Osteocyte (in vitro differentiated cells): Measurements from ENCODE around the gene FRMD7. TPM values are rescaled to one million over a fixed set of nuclear protein-coding genes. Genes with fewer than 3 reads are reported as not detected.

Experiments
- DNase-seq: peaks from one replicate; pipeline ENCODE4 v3.0.0; 2021; ENCODE audit warnings: mixed read lengths; ENCODE audit not compliant: unreplicated experiment; ENCODE audit errors: extremely low spot score
- H3K27ac Mint-ChIP-seq: one replicate; pipeline ENCODE4 v1.8.0; 2021; ENCODE audit warnings: mild to moderate bottlenecking, mixed read lengths; ENCODE audit not compliant: unreplicated experiment
- H3K27me3 Mint-ChIP-seq: one replicate; pipeline ENCODE4 v1.8.0; 2021; ENCODE audit warnings: mixed read lengths; ENCODE audit not compliant: unreplicated experiment
- H3K36me3 Mint-ChIP-seq: one replicate; pipeline ENCODE4 v1.8.0; 2021; ENCODE audit warnings: mixed read lengths; ENCODE audit not compliant: unreplicated experiment
- H3K4me1 Mint-ChIP-seq: one replicate; pipeline ENCODE4 v1.8.0; 2021; ENCODE audit warnings: mixed read lengths; ENCODE audit not compliant: unreplicated experiment
- H3K4me3 Mint-ChIP-seq: one replicate; pipeline ENCODE4 v1.8.0; 2021; ENCODE audit warnings: mild to moderate bottlenecking, moderate library complexity, mixed read lengths; ENCODE audit not compliant: unreplicated experiment
- H3K9me3 Mint-ChIP-seq: one replicate; pipeline ENCODE4 v1.8.0; 2021; ENCODE audit warnings: mixed read lengths; ENCODE audit not compliant: unreplicated experiment
- CTCF ChIP-seq: fragments of 200-600 bp; sonication (generic); IDR thresholded peaks from 2 replicates; pipeline ENCODE4 v1.5.0; 2021; ENCODE audit warnings: antibody characterized with exemption, mild to moderate bottlenecking, moderate library complexity
- total RNA-seq: library from RNA; stranded (reverse); gene quantifications from 2 replicates; pipeline ENCODE4 v1.2.1, GENCODE V29; 2021

Gene FRMD7
- total RNA-seq, 1 donor from 2014 or later = 0.30 TPM

GRCh38 chrX:132144061-132144460 is 16.2 kb upstream of the FRMD7 start:
- H3K4me1 Mint-ChIP-seq = peaks cover 5% of the 10 kb centered on the region
- no peak for TF ChIP-seq CTCF
- H3K4me3 Mint-ChIP-seq = no peak overlapping the region
- H3K9me3 Mint-ChIP-seq = peaks cover under 1% of the 10 kb centered on the region
- H3K36me3 Mint-ChIP-seq = no peaks in the 10 kb centered on the region
- H3K27me3 Mint-ChIP-seq = peaks cover 13% of the 10 kb centered on the region
- no peak overlapping the region for H3K27ac Mint-ChIP-seq
- no peak for DNase-seq

GRCh38 chrX:132125906-132126305 is 1.9 kb downstream of the FRMD7 start:
- peak overlapping the region; percentile 85 for H3K27ac Mint-ChIP-seq
- H3K4me3 Mint-ChIP-seq = no peak overlapping the region
- DNase-seq = no peak
- peaks cover 2% of the 10 kb centered on the region for H3K36me3 Mint-ChIP-seq
- TF ChIP-seq CTCF = no peak
- no peaks in the 10 kb centered on the region for H3K27me3 Mint-ChIP-seq
- no peaks in the 10 kb centered on the region for H3K9me3 Mint-ChIP-seq
- H3K4me1 Mint-ChIP-seq = peaks cover 45% of the 10 kb centered on the region

GRCh38 chrX:132120913-132121312 is 6.9 kb downstream of the FRMD7 start:
- Mint-ChIP-seq H3K27me3 (no peaks in the 10 kb centered on the region), H3K9me3 (no peaks in the 10 kb centered on the region), H3K27ac (peak overlapping the region; percentile 95), H3K4me3 (no peak overlapping the region), H3K4me1 (peaks cover 52% of the 10 kb centered on the region), H3K36me3 (peaks cover 2% of the 10 kb centered on the region)
- DNase-seq = no peak
- no peak for TF ChIP-seq CTCF

- Mint-ChIP-seq H3K36me3 (peaks cover 2% of the 10 kb centered on the region), H3K27me3 (no peaks in the 10 kb centered on the region), H3K4me1 (peaks cover 52% of the 10 kb centered on the region), H3K27ac (peak overlapping the region; percentile 95), H3K4me3 (peak overlapping the region; percentile 33), H3K9me3 (no peaks in the 10 kb centered on the region)
- TF ChIP-seq CTCF = peak; percentile 8
- DNase-seq = peak; percentile 86
These were observed 7.9 kb downstream of the FRMD7 start for GRCh38 chrX:132119821-132120515.

GRCh38 chrX:132119283-132119682 is 8.5 kb downstream of the FRMD7 start:
- Mint-ChIP-seq H3K4me1 (peaks cover 52% of the 10 kb centered on the region), H3K27me3 (no peaks in the 10 kb centered on the region), H3K27ac (peak overlapping the region; percentile 95), H3K9me3 (no peaks in the 10 kb centered on the region), H3K36me3 (peaks cover 2% of the 10 kb centered on the region), H3K4me3 (no peak overlapping the region)
- no peak for TF ChIP-seq CTCF
- no peak for DNase-seq
